Suprapubic skin (tissue), 4 donors: ENCODE data around the gene PTPRD. TPM values are rescaled to one million over a fixed set of nuclear protein-coding genes. Genes with fewer than 3 reads are reported as not detected.

Experiments
- DNase-seq, 2 donors: peaks; one replicate each; pipeline ENCODE4 v3.0.0-alpha.2; 2019; ENCODE audit warnings: low spot score in 2 of 2
- H3K27ac ChIP-seq: fragments of 200-600 bp; sonication (generic); one replicate; pipeline ENCODE4 v1.5.1; 2019
- H3K27me3 ChIP-seq: fragments of 200-600 bp; sonication (generic); one replicate; pipeline ENCODE4 v1.5.1; 2019
- H3K36me3 ChIP-seq: fragments of 200-600 bp; sonication (generic); one replicate; pipeline ENCODE4 v1.5.1; 2019
- H3K4me1 ChIP-seq: fragments of 200-600 bp; sonication (generic); one replicate; pipeline ENCODE4 v1.5.1; 2019
- H3K4me3 ChIP-seq: fragments of 200-600 bp; sonication (generic); one replicate; pipeline ENCODE4 v1.5.1; 2019; ENCODE audit warnings: mild to moderate bottlenecking
- H3K9me3 ChIP-seq: fragments of 200-600 bp; sonication (generic); one replicate; pipeline ENCODE4 v1.5.1; 2019
- CTCF ChIP-seq, 2 donors: fragments of 200-600 bp in 1 of 2; fragments of 450-650 bp in 1 of 2; sonication (generic) in 1 of 2; IDR thresholded peaks; one replicate each; pipeline ENCODE4 v1.5.1; 2016 to 2019; ENCODE audit warnings: antibody characterized with exemption in 2 of 2, mild to moderate bottlenecking in 1 of 2, moderate library complexity in 1 of 2
- EP300 ChIP-seq: sonication (generic); formaldehyde crosslinking; IDR thresholded peaks from one replicate; pipeline ENCODE4 v1.6.1; 2017; ENCODE audit warnings: antibody characterized with exemption
- POLR2A ChIP-seq, 2 donors: fragments of 450-650 bp; IDR thresholded peaks; one replicate each; pipeline ENCODE4 v1.6.1; 2017; ENCODE audit warnings: antibody characterized with exemption in 2 of 2, mild to moderate bottlenecking in 2 of 2, moderate library complexity in 2 of 2
- POLR2AphosphoS5 ChIP-seq, 3 donors: sonication (generic); formaldehyde crosslinking; IDR thresholded peaks; one replicate each; pipeline ENCODE4 v1.6.1; 2017; ENCODE audit warnings: antibody characterized with exemption in 3 of 3
- WGBS: methylation state at CpG from one replicate; pipeline ENCODE4 v1.1.5; 2018; 5-methylcytosine and 5-hydroxymethylcytosine counted together
- total RNA-seq, 4 donors: library from RNA; depleted of rRNA; stranded (reverse); fragments of >200 nt; gene quantifications; one replicate each; pipeline ENCODE4 v1.1.0, GENCODE V29; 2016

The PTPRD gene
- total RNA-seq, 4 donors from 2014 or later, result 0.49 to 3.3 (median 2.5) TPM

GRCh38 chr9:8904771-8905515 is 1707.9 kb downstream of the PTPRD start:
- H3K4me3 ChIP-seq, result no peak overlapping the region
- 73% methylated on average over 8 of the region's 8 CpGs for WGBS
- no peaks in the 10 kb centered on the region for H3K36me3 ChIP-seq
- DNase-seq, result no peak
- no peaks in the 10 kb centered on the region for H3K27me3 ChIP-seq
- no peaks in the 10 kb centered on the region for H3K4me1 ChIP-seq
- H3K9me3 ChIP-seq, result no peaks in the 10 kb centered on the region
- no peak for TF ChIP-seq POLR2AphosphoS5 (IDR thresholded peaks at IDR 0.05)
- no peak for TF ChIP-seq EP300
- no peak for TF ChIP-seq POLR2A (IDR thresholded peaks at IDR 0.05)
- TF ChIP-seq CTCF (IDR thresholded peaks at IDR 0.05), result no peak
- no peak overlapping the region for H3K27ac ChIP-seq

GRCh38 chr9:8903077-8903476 is 1709.7 kb downstream of the PTPRD start:
- Histone ChIP-seq H3K36me3 (no peaks in the 10 kb centered on the region), H3K4me1 (no peaks in the 10 kb centered on the region), H3K27ac (no peak overlapping the region), H3K27me3 (no peaks in the 10 kb centered on the region), H3K4me3 (no peak overlapping the region), H3K9me3 (no peaks in the 10 kb centered on the region)
- WGBS, result 70% methylated on average over 5 of the region's 5 CpGs
- no peak for TF ChIP-seq POLR2AphosphoS5 (IDR thresholded peaks at IDR 0.05)
- TF ChIP-seq EP300, result no peak
- TF ChIP-seq CTCF (IDR thresholded peaks at IDR 0.05), result no peak
- TF ChIP-seq POLR2A (IDR thresholded peaks at IDR 0.05), result no peak
- DNase-seq, result no peak

- no peak for DNase-seq
- whole genome bisulfite sequencing, result 60% methylated on average over 2 of the region's 2 CpGs
- TF ChIP-seq CTCF (IDR thresholded peaks at IDR 0.05) (no peak), POLR2A (IDR thresholded peaks at IDR 0.05) (no peak), EP300 (no peak), POLR2AphosphoS5 (IDR thresholded peaks at IDR 0.05) (no peak)
- H3K27me3 ChIP-seq, result no peaks in the 10 kb centered on the region
- H3K27ac ChIP-seq, result no peak overlapping the region
- no peaks in the 10 kb centered on the region for H3K4me1 ChIP-seq
- no peak overlapping the region for H3K4me3 ChIP-seq
- H3K9me3 ChIP-seq, result no peaks in the 10 kb centered on the region
- no peaks in the 10 kb centered on the region for H3K36me3 ChIP-seq
These were observed 1711.7 kb downstream of the PTPRD start for GRCh38 chr9:8901146-8901545.

GRCh38 chr9:8899511-8899910 is 1713.3 kb downstream of the PTPRD start:
- H3K36me3 ChIP-seq, result no peaks in the 10 kb centered on the region
- TF ChIP-seq POLR2AphosphoS5 (IDR thresholded peaks at IDR 0.05), result no peak
- no peak for TF ChIP-seq POLR2A (IDR thresholded peaks at IDR 0.05)
- no peak for TF ChIP-seq EP300
- no peak for TF ChIP-seq CTCF (IDR thresholded peaks at IDR 0.05)
- DNase-seq, result no peak
- H3K4me1 ChIP-seq, result no peaks in the 10 kb centered on the region
- H3K4me3 ChIP-seq, result no peak overlapping the region
- no peaks in the 10 kb centered on the region for H3K9me3 ChIP-seq
- WGBS, result 54% methylated on average over 4 of the region's 4 CpGs
- no peak overlapping the region for H3K27ac ChIP-seq
- no peaks in the 10 kb centered on the region for H3K27me3 ChIP-seq

- Histone ChIP-seq H3K27ac (no peak overlapping the region), H3K4me3 (no peak overlapping the region), H3K36me3 (no peaks in the 10 kb centered on the region), H3K4me1 (no peaks in the 10 kb centered on the region), H3K27me3 (no peaks in the 10 kb centered on the region), H3K9me3 (no peaks in the 10 kb centered on the region)
- DNase-seq, result no peak
- 31% methylated on average over 3 of the region's 3 CpGs for WGBS
- no peak for TF ChIP-seq EP300
- TF ChIP-seq CTCF (IDR thresholded peaks at IDR 0.05), result peak in 1 of 2 donors; percentile 21
These were observed 1717.0 kb downstream of the PTPRD start for GRCh38 chr9:8895861-8896224.
